BE2C (cell line): Measurements from ENCODE around the gene GALNT6.

Experiments used
- DNase-seq: peaks from one replicate; pipeline ENCODE4 v3.0.0-alpha.2; 2020
- H3K27me3 ChIP-seq: fragments of 250-450 bp; sonication (Bioruptor Pico); 2 replicates; pipeline ENCODE4 v1.5.1; 2020; ENCODE audit warnings: mild to moderate bottlenecking
- H3K36me3 ChIP-seq: fragments of 250-450 bp; sonication (Bioruptor Pico); 2 replicates; pipeline ENCODE4 v1.5.1; 2020; ENCODE audit warnings: mild to moderate bottlenecking
- H3K4me1 ChIP-seq: fragments of 250-450 bp; sonication (Bioruptor Pico); 2 replicates; pipeline ENCODE4 v1.5.1; 2020
- H3K4me3 ChIP-seq: 2 replicates; pipeline ENCODE4 v1.5.1; 2011; ENCODE audit warnings: low read depth, low read length
- H3K9me3 ChIP-seq: fragments of 250-450 bp; sonication (Bioruptor Pico); 2 replicates; pipeline ENCODE4 v1.5.1; 2020
- CTCF ChIP-seq: IDR thresholded peaks from 2 replicates; pipeline ENCODE4 v1.5.1; 2012; ENCODE audit warnings: mild to moderate bottlenecking, low read depth, low read length

Gene GALNT6

GRCh38 chr12:51370667-51371066 lies 20.5 kb downstream of the GALNT6 start:
- Histone ChIP-seq H3K36me3 (no peaks in the 10 kb centered on the region; the same call in none of the 2 replicates), H3K4me1 (peaks cover 23% of the 10 kb centered on the region)
- TF ChIP-seq CTCF, result no peak

GRCh38 chr12:51369581-51369980 lies 21.6 kb downstream of the GALNT6 start:
- Histone ChIP-seq H3K4me3 (no peak overlapping the region), H3K36me3 (no peaks in the 10 kb centered on the region; the same call in none of the 2 replicates), H3K4me1 (peaks cover 23% of the 10 kb centered on the region), H3K9me3 (no peaks in the 10 kb centered on the region), H3K27me3 (no peaks in the 10 kb centered on the region)
- TF ChIP-seq CTCF, result no peak
- no peak for DNase-seq

More at GRCh38 chr12:51370667-51371066, 20.5 kb downstream of the GALNT6 start:
- Histone ChIP-seq H3K27me3 (no peaks in the 10 kb centered on the region), H3K9me3 (no peaks in the 10 kb centered on the region), H3K4me3 (no peak overlapping the region)
- DNase-seq, result no peak

GRCh38 chr12:51368640-51369517 lies 22.3 kb downstream of the GALNT6 start:
- H3K36me3 ChIP-seq, result no peaks in the 10 kb centered on the region; the same call in 1 of the 2 replicates
- no peak overlapping the region for H3K4me3 ChIP-seq
- H3K4me1 ChIP-seq, result peaks cover 23% of the 10 kb centered on the region
- no peaks in the 10 kb centered on the region for H3K27me3 ChIP-seq
- TF ChIP-seq CTCF, result no peak
- DNase-seq, result peak; percentile 46
- H3K9me3 ChIP-seq, result no peaks in the 10 kb centered on the region

GRCh38 chr12:51365276-51365675 lies 25.9 kb downstream of the GALNT6 start:
- Histone ChIP-seq H3K36me3 (no peaks in the 10 kb centered on the region), H3K27me3 (no peaks in the 10 kb centered on the region), H3K4me3 (no peak overlapping the region), H3K9me3 (no peaks in the 10 kb centered on the region), H3K4me1 (peaks cover 9% of the 10 kb centered on the region)
- TF ChIP-seq CTCF, result no peak
- no peak for DNase-seq

- Histone ChIP-seq H3K9me3 (no peaks in the 10 kb centered on the region), H3K36me3 (no peaks in the 10 kb centered on the region), H3K27me3 (no peaks in the 10 kb centered on the region), H3K4me3 (no peak overlapping the region), H3K4me1 (peaks cover 10% of the 10 kb centered on the region)
- no peak for DNase-seq
- no peak for TF ChIP-seq CTCF
Observed at GRCh38 chr12:51364001-51364400, 27.2 kb downstream of the GALNT6 start.

- Histone ChIP-seq H3K9me3 (no peaks in the 10 kb centered on the region), H3K36me3 (no peaks in the 10 kb centered on the region)
Observed at GRCh38 chr12:51362747-51363342, 28.4 kb downstream of the GALNT6 start.

More at GRCh38 chr12:51362747-51363342, 28.4 kb downstream of the GALNT6 start:
- peaks cover 3% of the 10 kb centered on the region; the same call in 1 of the 2 replicates for H3K4me1 ChIP-seq
- H3K4me3 ChIP-seq, result no peak overlapping the region
- no peak for TF ChIP-seq CTCF
- no peaks in the 10 kb centered on the region for H3K27me3 ChIP-seq
- no peak for DNase-seq
